ENCODE measurements around the gene SFXN3.
A peak's percentile ranks its signal among the peaks of the same experiment; 100 is the strongest.
"Not testable (repeated sequence)": the region's sequence is repeated elsewhere in the genome, so short reads cannot be mapped to it uniquely, and the experiment has no call there.

SFXN3 gene

DNA sequence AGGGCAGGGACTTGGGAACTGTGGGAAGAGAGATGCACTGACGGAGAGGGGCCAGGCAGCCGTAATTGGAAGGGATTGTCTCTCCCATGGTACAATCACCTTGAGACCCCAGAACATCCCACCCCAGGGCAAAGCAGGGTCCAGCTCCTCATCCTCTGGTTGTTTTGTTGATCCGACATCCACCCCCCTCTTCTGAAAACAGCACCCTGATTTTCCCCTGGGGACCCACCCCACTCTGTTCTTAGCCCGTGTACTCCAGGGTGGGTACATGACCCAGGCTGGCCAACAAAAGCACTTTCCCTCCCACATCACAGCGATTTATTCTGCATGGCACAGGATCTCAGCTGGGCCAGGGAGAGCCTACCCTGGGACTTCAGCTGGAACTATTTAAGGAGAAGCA lies 14.2 kb upstream of the SFXN3 start:
- DNase-seq: no peak

DNA sequence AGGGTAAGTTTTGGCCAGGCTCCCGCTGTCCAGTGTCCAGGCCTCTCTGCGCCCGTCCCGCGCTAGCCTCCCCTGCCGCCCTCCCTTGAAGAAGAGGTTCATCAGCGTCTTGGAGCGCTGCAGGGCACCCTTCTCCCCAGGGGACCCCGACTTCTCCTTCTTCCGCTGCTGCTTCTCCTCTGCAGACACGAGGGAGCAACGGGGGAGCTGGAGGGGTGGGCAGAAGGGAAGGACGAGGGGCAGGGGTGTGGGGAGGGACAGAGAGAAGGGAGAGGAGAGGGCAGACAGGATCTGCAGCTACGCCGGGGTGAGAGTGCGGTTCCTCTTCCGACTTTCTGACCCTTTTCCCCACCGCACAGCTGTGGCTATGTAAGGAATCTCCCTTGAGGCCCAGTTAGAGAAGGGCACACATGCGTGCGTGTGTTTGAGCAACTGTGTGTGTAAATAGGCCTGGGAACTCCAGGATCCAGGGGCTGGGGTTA lies 12.9 kb upstream of the SFXN3 start:
- DNase-seq: peak; percentile 35

DNA sequence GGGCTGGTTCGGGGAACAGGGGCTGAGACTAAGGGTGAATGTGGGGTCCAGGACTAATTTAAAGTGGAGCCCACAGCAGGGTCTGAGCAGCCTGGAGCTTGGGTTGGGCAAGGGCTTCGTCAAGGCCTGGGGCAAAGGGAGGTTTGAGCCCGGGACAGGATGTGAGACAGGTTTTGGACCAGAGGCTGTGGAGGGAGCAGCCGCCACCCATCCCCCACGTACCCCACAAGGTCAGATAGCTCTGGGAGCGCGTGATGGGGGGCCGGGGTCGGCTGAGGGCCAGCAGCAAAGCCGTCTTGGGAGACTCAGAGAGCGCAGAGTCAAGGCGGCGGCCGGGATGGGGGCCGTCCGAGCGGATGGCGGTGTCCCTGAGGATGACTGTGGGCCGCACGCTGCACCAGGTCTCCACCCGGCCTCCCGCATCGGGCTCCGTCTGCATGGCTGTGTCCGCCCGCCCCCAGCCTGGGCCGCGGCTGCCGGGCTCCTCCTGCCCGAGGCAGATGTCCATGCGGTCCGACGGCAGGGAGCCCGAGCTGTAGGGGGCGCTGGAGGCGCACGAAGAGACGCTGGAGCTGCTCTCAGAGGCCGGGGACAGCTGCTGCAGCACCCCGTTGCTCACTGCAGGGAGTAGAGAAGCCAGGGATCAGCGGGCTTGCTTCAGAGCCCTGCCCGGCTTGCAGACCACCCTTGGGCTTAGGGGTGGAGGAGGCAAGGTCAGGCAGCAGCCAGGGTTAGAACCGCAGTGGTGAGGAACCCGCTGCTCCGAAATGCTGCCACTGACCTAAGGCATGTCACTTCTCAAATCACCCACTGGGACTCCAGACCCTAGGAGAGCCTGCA lies 12.2 kb upstream of the SFXN3 start:
- DNase-seq: peak; percentile 95

DNA sequence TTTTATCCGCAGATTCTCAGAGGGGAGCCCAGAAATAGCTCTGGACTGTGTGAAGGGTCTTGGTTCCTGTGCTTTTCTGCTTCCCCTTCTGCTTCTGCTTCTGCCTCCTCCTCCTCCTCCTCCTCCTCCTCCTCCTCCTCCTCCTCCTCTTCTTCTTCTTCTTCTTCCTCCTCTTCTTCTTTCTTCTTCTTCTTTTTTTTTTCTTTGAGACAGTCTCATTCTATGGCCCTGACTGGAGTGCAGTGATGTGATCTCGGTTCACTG lies 11.7 kb upstream of the SFXN3 start:
- DNase-seq: no peak

DNA sequence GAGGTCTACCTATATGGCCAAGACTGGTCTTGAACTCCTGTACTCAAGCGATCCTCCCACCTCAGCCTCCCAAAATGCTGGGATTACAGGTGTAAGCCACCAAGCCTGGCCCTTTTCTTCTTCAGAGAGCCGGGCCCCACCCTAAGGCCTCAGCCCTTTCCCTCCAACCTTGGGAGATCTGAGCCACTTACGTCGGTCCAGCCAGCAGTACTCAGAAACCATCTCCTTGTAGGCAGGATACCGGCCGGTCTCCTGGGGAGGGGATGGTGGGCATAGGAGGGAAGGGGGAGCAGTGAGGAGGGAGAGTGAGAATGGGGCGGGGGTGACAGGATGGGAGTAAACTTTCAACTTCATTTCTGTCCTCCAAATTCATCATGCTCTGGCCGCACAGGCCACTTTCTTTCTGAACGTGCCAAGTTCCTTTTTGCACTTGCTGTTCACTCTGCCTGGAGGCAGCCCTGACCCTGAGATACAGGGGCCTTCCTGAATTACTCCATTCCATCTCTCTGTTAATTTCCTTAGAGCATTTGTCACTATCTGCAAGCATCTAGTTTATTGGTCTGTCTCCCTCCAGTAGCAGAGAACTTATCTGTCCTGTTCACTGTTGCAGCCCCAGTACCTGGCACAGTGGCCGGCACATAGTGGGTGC lies 10.5 kb upstream of the SFXN3 start:
- DNase-seq: no peak

GRCh38 chr10:101021239-101021638 lies 9.8 kb upstream of the SFXN3 start:
- no peak for DNase-seq

DNA sequence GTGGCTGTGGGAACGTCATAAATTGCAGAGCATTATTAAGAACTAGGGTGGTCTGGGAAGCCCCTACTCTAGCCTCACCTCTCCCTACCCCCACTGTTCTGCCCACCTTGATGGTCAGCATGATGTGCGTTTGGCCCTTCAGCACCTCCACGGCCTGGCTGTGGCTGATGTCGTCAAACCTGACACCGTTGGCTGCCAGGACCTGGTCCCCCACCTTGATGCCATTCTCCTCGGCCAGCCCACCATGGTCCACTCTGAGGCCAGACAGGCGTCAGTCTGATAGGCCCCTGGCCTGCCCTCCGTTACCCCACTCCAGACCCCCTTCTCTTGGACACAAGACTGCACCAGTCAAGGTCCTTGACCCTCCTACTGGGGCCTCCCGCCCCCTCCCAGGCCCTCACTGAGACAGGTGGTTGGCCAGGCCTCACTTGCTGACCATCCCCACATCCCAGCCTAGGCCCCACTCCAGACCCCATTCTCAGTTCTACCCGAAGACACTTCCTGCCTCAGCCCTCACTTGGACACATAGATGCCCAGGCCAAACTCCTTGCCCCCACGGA lies 9.3 kb upstream of the SFXN3 start:
- no peak for DNase-seq

- no peak for DNase-seq
Observed at GRCh38 chr10:101022967-101023705, 7.9 kb upstream of the SFXN3 start.

- DNase-seq: no peak
Observed at GRCh38 chr10:101027106-101027720, 3.8 kb upstream of the SFXN3 start.

GRCh38 chr10:101028446-101029337 lies 2.3 kb upstream of the SFXN3 start:
- no peak for DNase-seq

GRCh38 chr10:101029520-101030295 lies 1.3 kb upstream of the SFXN3 start:
- DNase-seq: peak; percentile 26

GRCh38 chr10:101030496-101031127 lies 422 bp upstream of the SFXN3 start:
- DNase-seq: peak; percentile 35

DNA sequence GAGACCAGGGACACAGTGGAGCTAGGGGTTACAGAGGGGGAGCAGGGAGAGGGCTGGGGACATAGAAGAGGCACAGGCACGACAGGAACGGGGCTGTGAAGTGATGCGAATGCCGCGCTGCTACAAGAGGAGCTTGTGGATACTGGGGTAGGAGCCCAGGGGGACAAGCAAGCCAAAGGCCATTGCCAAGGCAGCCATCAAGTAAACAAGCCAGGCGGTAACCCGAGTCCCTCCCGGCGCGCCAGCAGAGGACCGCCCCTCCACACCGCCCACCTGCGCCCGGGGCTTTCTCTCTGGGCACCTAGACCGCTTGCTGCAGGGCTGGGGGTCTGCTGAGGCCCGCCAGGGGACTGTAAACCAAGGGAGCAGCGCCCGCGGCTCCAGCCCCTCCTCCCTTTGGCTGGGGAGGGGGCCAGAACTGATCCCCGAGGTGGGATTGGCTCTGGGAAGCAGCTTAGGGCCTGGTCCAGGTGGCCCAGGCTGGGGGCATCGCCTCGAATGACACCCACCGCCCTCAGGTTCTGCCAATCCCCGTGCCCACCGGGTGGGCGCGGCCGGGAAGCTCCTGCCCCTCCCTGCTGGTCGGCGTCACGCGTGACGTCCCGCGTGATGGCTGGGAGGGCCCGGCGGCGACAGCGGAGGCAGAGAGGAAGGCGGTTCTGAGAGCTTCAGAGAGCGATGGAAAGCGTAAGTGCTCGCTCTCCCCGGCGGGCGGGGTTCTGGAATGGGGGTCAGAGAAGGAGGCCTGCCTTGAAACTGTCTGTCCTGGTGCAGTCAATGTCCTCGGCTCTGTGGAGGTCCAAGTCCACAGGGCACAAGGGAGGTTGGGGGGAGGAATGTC lies 982 bp downstream of the SFXN3 start:
- DNase-seq: peak; percentile 85

DNA sequence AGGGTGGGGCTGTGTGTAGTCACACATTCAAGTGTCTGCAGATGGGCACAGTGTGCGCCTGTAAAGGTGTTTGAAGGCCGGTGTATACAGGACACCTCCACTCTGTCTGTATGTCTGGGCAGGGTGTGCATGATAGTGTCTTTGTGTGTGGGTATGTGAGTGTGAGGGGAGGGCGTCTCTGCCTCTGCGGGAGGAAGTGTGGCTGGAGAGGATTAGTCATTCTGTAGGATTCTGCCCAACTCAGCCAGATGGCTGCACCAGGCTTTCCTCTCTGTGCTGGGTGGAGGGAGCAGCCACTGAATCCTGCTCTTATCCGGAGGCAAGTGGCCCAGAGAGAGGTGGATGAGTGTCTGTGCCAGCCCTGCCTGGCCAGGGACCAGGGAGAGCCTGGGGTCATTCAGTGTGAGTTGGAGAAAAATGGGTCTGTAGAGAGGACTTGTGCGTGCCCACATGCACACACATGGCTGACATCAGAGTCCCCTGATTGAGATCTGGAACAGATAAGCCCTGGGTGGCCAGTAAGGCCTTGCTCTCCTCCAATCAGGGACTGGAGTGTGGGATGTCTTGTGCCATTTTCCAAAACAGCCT lies 1.7 kb downstream of the SFXN3 start:
- peak; percentile 83 for DNase-seq

DNA sequence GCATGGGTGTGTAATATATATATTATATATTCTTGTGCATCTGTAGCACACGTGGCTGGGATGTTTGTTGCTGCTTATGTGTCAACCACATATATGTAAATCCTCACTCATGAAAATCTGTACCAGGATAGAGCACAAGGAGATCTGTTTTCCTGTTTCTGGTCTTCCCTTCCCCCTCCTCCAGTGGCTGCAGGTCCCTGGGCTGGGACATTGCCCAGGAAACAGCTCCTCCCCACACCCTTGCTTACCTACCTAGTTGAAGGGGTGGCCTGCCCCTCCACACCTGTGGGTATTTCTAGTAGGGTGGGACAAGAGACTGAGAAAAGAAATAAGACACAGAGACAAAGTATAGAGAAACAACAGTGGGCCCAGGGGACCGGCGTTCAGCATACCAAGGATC lies 2.2 kb downstream of the SFXN3 start:
- DNase-seq: no peak

- not testable (repeated sequence) for DNase-seq
Observed at GRCh38 chr10:101034404-101034803, 3.4 kb downstream of the SFXN3 start.

DNA sequence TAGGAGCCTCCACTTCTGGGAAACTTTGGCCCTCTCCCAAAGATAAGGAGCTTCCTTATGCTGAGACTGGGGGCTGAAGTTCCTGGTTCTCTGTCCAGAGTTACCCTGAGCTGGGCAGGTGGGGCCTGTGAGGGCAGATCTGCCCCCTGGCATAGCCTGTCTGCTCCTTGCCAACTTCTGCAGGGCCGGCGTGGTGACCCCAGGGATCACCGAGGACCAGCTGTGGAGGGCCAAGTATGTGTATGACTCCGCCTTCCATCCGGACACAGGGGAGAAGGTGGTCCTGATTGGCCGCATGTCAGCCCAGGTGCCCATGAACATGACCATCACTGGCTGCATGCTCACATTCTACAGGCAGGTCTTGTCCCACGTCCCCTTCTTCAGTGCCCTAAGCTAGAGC lies 4.3 kb downstream of the SFXN3 start:
- no peak for DNase-seq

- DNase-seq: no peak
Observed at GRCh38 chr10:101035916-101036702, 5.1 kb downstream of the SFXN3 start.

GRCh38 chr10:101036726-101037125 lies 5.7 kb downstream of the SFXN3 start:
- DNase-seq: no peak
